CD4-positive, alpha-beta T cell treated with Interleukin-4 for 4 hours (primary cell): ENCODE results near the gene HINT1.
A peak's percentile ranks its signal among the peaks of the same experiment; 100 is the strongest.
"Not testable (repeated sequence)": the region's sequence is repeated elsewhere in the genome, so short reads cannot be mapped to it uniquely, and the experiment has no call there.

Source experiments
- DNase-seq: peaks from one replicate; pipeline ENCODE4 v3.0.0-alpha.2; 2020

HINT1 gene

GRCh38 chr5:131170540-131171275 lies 5.7 kb upstream of the HINT1 start, which contains the start of gene LYRM7:
Gene LYRM7 (plus strand): TSS chr5:131170944. CDS start chr5:131171021, 77 bp downstream.
- peak; percentile 99 for DNase-seq

GRCh38 chr5:131169810-131170539 lies 4.9 kb upstream of the HINT1 start:
- DNase-seq = no peak

- DNase-seq = no peak
Measured at GRCh38 chr5:131167615-131168014, 2.6 kb upstream of the HINT1 start.

- peak; percentile 69 for DNase-seq
Measured at GRCh38 chr5:131164191-131165118, 601 bp downstream of the HINT1 start.

- DNase-seq = peak; percentile 24
Measured at GRCh38 chr5:131163276-131164119, 1.6 kb downstream of the HINT1 start.

- DNase-seq = no peak
Measured at GRCh38 chr5:131160134-131160533, 4.9 kb downstream of the HINT1 start.

- no peak for DNase-seq
Measured at GRCh38 chr5:131156957-131157356, 8.1 kb downstream of the HINT1 start.

GRCh38 chr5:131156385-131156784 lies 8.7 kb downstream of the HINT1 start:
- no peak for DNase-seq

GRCh38 chr5:131151216-131151615 lies 13.8 kb downstream of the HINT1 start:
- DNase-seq = no peak

GRCh38 chr5:131150408-131150807 lies 14.6 kb downstream of the HINT1 start:
- no peak for DNase-seq

GRCh38 chr5:131148835-131149234 lies 16.2 kb downstream of the HINT1 start:
- no peak for DNase-seq

- DNase-seq = no peak
Measured at GRCh38 chr5:131147258-131147657, 17.8 kb downstream of the HINT1 start.

- no peak for DNase-seq
Measured at GRCh38 chr5:131142970-131143617, 22.0 kb downstream of the HINT1 start.

GRCh38 chr5:131139321-131139720 lies 25.7 kb downstream of the HINT1 start:
- DNase-seq = no peak

- DNase-seq = not testable (repeated sequence)
Measured at GRCh38 chr5:131138406-131138805, 26.6 kb downstream of the HINT1 start.

GRCh38 chr5:131133091-131133490 lies 32.0 kb downstream of the HINT1 start:
- DNase-seq = not testable (repeated sequence)

GRCh38 chr5:131129306-131129705 lies 35.8 kb downstream of the HINT1 start:
- no peak for DNase-seq

GRCh38 chr5:131127244-131127643 lies 37.8 kb downstream of the HINT1 start:
- not testable (repeated sequence) for DNase-seq

GRCh38 chr5:131114754-131115153 lies 50.3 kb downstream of the HINT1 start:
- no peak for DNase-seq

- DNase-seq = no peak
Measured at GRCh38 chr5:131112424-131112823, 52.6 kb downstream of the HINT1 start.

- DNase-seq = no peak
Measured at GRCh38 chr5:131110256-131110594, 54.8 kb downstream of the HINT1 start.
